Thoracic aorta (tissue), 2 donors: Measurements from ENCODE around the gene DLX3. TPM values are rescaled to one million over a fixed set of nuclear protein-coding genes. Genes with fewer than 3 reads are reported as not detected.
A peak's percentile ranks its signal among the peaks of the same experiment; 100 is the strongest.

Experiments used
- ATAC-seq: fragments of 150-250 bp; one replicate; pipeline ENCODE4 v1.8.0; 2017; ENCODE audit warnings: low read depth; ENCODE audit not compliant: insufficient number of reproducible peaks, low FRiP score
- DNase-seq: peaks from one replicate; pipeline ENCODE4 v3.0.0-alpha.2; 2020; ENCODE audit warnings: low spot score
- H3K27ac ChIP-seq, 2 donors: fragments of 200-600 bp; sonication (generic); 1 replicate in 1 of 2; 2 replicates in 1 of 2; pipeline ENCODE4 v1.5.1; 2016; ENCODE audit warnings: mild to moderate bottlenecking in 2 of 2, moderate library complexity in 2 of 2
- H3K27me3 ChIP-seq: fragments of 200-600 bp; sonication (generic); replicated peaks from 2 replicates; pipeline ENCODE4 v1.6.0; 2016; ENCODE audit warnings: mild to moderate bottlenecking; ENCODE audit not compliant: insufficient read depth
- H3K36me3 ChIP-seq: fragments of 200-600 bp; sonication (generic); one replicate; pipeline ENCODE4 v1.5.1; 2016
- H3K4me1 ChIP-seq, 2 donors: fragments of 200-600 bp; sonication (generic); 1 replicate in 1 of 2; 2 replicates in 1 of 2; pipeline versions ENCODE4 v1.5.1 to v1.6.0; 2016; ENCODE audit warnings: low read depth in 2 of 2, mild to moderate bottlenecking in 1 of 2; ENCODE audit not compliant: control insufficient read depth in 1 of 2
- H3K4me3 ChIP-seq: fragments of 200-600 bp; sonication (generic); 2 replicates; pipeline ENCODE4 v1.5.1; 2016; ENCODE audit warnings: mild to moderate bottlenecking
- H3K9me3 ChIP-seq: fragments of 200-600 bp; sonication (generic); 2 replicates; pipeline ENCODE4 v1.5.1; 2016
- total RNA-seq, 2 donors: library from RNA; depleted of rRNA; stranded (reverse); fragments of >200 nt; gene quantifications; one replicate each; pipeline versions ENCODE4 v1.1.0 to v1.2.3, GENCODE V29; 2016
- TF ChIP-seq, protein P1 (sequence below): fragments of 200-600 bp; sonication (generic); IDR thresholded peaks from one replicate; pipeline ENCODE4 v1.5.1; 2019; ENCODE audit warnings: antibody characterized with exemption

Gene DLX3
- total RNA-seq, 2 donors from 2014 or later, result 0.54 TPM; not detected in 1

DNA sequence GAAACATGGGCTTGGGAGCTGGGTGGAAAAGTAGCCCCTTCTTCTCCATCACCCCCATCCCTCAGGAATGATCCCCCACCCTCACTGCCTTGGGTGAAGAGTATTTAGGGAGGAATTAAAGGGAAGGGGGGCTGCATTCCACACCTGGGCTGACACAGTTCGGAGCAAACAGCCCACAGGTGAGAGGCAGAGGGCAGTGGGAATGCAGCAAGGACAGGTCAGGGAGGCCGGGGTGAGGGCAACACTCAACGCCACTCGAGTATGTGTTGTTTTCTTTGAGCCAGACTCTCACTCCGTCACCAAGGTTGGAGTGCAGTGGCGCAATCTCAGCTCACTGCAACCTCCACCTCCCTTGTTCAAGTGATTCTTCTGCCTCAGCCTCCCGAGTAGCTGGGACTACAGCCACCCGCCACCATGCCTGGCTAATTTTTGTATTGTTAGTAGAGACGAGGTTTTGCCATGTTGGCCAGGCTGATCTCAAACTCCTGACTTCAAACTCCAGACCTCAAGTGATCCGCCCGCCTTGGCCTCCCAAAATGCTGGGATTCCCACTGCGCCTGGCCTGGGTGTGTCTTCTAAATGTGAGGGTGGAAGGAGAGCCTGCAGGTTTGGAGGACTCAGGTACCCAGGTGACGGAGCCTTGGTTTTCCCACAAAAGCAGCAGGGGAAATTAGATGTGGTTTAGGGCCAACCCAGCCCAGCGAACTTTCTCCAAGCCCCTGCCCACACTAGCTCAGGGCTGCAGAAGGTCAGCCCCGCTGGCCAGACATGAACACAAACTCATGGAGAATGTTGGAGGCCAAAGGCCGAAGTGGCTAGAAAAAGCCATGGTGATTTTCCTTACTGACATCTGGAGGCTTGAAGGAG lies 39.7 kb upstream of the DLX3 start:
- no peaks in the 10 kb centered on the region for H3K36me3 ChIP-seq
- H3K27ac ChIP-seq, result peak overlapping the region; percentile 78 to 79
- TF ChIP-seq, protein P1, sequence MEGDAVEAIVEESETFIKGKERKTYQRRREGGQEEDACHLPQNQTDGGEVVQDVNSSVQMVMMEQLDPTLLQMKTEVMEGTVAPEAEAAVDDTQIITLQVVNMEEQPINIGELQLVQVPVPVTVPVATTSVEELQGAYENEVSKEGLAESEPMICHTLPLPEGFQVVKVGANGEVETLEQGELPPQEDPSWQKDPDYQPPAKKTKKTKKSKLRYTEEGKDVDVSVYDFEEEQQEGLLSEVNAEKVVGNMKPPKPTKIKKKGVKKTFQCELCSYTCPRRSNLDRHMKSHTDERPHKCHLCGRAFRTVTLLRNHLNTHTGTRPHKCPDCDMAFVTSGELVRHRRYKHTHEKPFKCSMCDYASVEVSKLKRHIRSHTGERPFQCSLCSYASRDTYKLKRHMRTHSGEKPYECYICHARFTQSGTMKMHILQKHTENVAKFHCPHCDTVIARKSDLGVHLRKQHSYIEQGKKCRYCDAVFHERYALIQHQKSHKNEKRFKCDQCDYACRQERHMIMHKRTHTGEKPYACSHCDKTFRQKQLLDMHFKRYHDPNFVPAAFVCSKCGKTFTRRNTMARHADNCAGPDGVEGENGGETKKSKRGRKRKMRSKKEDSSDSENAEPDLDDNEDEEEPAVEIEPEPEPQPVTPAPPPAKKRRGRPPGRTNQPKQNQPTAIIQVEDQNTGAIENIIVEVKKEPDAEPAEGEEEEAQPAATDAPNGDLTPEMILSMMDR, result no peak
- DNase-seq (no peak), ATAC-seq (no peak)
- H3K9me3 ChIP-seq, result no peaks in the 10 kb centered on the region
- H3K4me1 ChIP-seq, result peaks cover 17 to 50% of the 10 kb centered on the region in 2 donors
- no peaks in the 10 kb centered on the region for H3K27me3 ChIP-seq
- no peak overlapping the region for H3K4me3 ChIP-seq

DNA sequence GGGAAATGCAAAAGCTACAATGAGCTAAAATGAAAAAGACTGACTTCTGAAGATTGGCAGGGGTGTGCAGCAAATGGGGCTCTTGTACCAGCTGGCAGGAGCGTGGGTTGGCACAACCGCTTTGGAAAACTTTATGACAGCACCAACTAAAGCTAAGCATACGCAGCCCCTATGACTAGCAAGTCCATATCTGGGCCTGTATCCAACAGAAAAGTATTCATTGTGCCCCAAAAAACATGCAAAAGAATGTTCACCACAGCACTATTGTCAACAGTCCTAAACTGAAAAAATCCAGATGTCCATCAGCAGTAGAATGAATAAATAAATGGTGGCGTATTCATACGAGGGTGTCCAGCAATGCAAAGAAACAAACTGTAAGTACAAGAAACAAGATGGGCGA lies 38.3 kb upstream of the DLX3 start:
- no peaks in the 10 kb centered on the region for H3K9me3 ChIP-seq
- no peak for DNase-seq
- H3K36me3 ChIP-seq, result no peaks in the 10 kb centered on the region
- H3K27ac ChIP-seq, result peak overlapping the region; percentile 78 to 79
- TF ChIP-seq, protein P1, result no peak
- peak; percentile 24 for ATAC-seq
- peak overlapping the region; percentile 49 for H3K4me3 ChIP-seq
- H3K27me3 ChIP-seq, result no peaks in the 10 kb centered on the region
- H3K4me1 ChIP-seq, result peaks cover 17 to 50% of the 10 kb centered on the region in 2 donors

DNA sequence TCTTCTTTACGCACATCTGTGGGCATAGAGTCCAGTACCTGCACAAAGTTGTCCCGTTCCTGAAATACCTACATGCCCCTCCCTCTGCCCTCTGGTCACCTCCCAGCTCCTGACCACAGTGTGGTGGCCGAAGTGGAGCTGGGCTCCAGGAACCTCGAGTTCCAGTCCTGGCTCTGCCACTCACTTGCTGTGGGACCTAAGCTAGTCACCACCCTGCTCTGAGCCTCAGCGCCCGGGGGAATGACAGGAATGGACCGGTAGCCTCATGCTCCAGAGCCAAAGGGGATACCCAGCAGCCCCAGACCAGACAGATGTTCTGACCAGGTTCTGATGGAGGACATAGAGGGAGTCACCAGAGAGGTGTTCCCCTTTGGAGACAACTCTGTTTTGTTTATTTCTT lies 34.2 kb upstream of the DLX3 start:
- no peak for DNase-seq
- no peaks in the 10 kb centered on the region for H3K27me3 ChIP-seq
- no peaks in the 10 kb centered on the region for H3K36me3 ChIP-seq
- H3K4me3 ChIP-seq, result no peak overlapping the region
- no peaks in the 10 kb centered on the region for H3K9me3 ChIP-seq
- TF ChIP-seq, protein P1, result no peak
- H3K4me1 ChIP-seq, result peaks cover 24 to 36% of the 10 kb centered on the region in 2 donors
- peak overlapping the region; percentile 47 to 68 for H3K27ac ChIP-seq
- ATAC-seq, result no peak

DNA sequence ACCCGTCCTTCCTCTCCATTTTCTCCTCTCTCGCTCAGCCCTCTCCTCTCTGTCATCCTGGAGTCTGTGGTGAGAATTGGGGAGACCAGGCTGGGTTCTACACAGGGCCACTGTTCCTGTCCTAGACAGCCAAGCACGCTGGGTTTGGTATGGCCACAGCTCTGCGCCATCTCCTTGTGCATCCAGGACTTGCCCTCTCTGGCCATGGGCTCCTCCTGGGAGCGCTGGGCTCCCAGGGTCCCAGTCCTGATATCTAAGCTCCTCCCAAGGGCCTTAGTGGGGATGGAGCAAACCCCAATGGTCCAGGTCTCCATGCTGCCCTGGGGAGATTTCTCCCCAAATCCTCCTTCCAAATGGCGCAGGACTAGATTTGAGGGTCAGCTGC lies 33.7 kb upstream of the DLX3 start:
- no peaks in the 10 kb centered on the region for H3K36me3 ChIP-seq
- no peak for ATAC-seq
- H3K4me3 ChIP-seq, result no peak overlapping the region
- H3K4me1 ChIP-seq, result peaks cover 22 to 31% of the 10 kb centered on the region in 2 donors
- no peaks in the 10 kb centered on the region for H3K9me3 ChIP-seq
- H3K27ac ChIP-seq, result peak overlapping the region; percentile 47 to 68
- TF ChIP-seq, protein P1, result no peak
- DNase-seq, result no peak
- H3K27me3 ChIP-seq, result no peaks in the 10 kb centered on the region

DNA sequence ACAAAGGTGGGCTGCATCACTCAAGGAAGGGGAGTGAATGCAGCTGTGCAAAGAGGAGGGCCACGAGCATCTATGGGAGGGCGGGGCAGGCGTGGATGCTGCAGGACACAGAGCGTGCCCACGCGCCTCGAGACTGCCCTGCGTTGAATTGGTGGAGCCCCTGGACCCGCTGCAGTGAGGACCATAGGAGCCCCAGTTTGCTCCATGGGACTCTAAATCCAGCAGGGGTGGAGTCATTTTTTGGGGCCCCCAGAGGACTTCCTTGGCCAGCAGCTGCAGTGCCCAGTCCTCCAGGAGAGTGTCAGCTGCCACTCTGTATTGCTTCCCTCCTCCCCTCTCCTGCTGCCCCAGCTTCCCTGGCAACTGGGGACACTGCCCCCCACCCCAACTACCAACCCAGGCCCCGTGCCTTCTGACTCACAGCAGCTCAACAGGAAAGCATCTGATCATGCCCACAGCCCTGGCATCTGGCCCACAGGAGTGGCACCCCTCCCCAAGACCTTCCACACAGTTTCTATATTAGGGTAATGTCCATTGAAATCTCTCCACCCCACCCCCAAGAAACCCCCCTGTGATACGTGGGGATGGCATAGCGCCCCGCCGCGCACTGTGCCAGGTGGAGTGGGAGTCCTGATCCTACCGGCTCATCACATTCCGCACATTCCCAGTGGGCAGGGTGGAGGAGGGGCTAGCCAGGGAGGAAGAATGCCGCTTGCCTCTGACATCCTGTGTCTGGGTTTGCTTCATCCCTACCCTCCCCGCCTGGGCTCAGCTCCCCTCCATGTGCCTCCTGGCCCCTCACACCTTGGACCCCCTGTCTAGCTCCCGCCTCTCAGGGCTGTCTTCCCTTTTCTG lies 33.1 kb upstream of the DLX3 start:
- Histone ChIP-seq H3K4me3 (peak overlapping the region; percentile 68), H3K36me3 (no peaks in the 10 kb centered on the region), H3K4me1 (peaks cover 18 to 25% of the 10 kb centered on the region in 2 donors), H3K27me3 (no peaks in the 10 kb centered on the region), H3K9me3 (no peaks in the 10 kb centered on the region), H3K27ac (peak overlapping the region; percentile 68)
- TF ChIP-seq, protein P1, result no peak
- ATAC-seq (no peak), DNase-seq (no peak)
